K562 (cell line): ENCODE measurements around the gene BAZ2A. TPM values are rescaled to one million over a fixed set of nuclear protein-coding genes. Genes with fewer than 3 reads are reported as not detected.
A peak's percentile ranks its signal among the peaks of the same experiment; 100 is the strongest.

ENCODE experiments used
- CEBPB ChIP-seq: fragments of 450-650 bp; IDR thresholded peaks from 2 replicates; pipeline ENCODE4 v1.6.1; 2016; ENCODE audit warnings: missing genetic modification characterization, missing compliant biosample characterization
- CHD2 ChIP-seq: IDR thresholded peaks from 2 replicates; pipeline ENCODE4 v1.6.1; 2011; ENCODE audit warnings: low read depth, low read length
- DPF2 ChIP-seq: fragments of 450-650 bp; IDR thresholded peaks from 2 replicates; pipeline ENCODE4 v1.6.1; 2016
- EP300 ChIP-seq: IDR thresholded peaks from 2 replicates; pipeline ENCODE4 v1.6.1; 2012; ENCODE audit warnings: low read length, improper control_type of control experiment
- FUS ChIP-seq: fragments of 200-400 bp; formaldehyde crosslinking; optimal IDR thresholded peaks from 2 replicates; pipeline ENCODE3; 2017; ENCODE audit warnings: low read depth, low read length
- IRF2 ChIP-seq: sonication (generic); formaldehyde crosslinking; IDR thresholded peaks from 2 replicates; pipeline ENCODE4 v1.8.1; 2022; ENCODE audit warnings: mild to moderate bottlenecking, missing genetic modification reagents
- LARP7 ChIP-seq: fragments of 450-650 bp; IDR thresholded peaks from 2 replicates; pipeline ENCODE4 v1.6.1; 2016
- NEUROD1 ChIP-seq: fragments of 150-350 bp; IDR thresholded peaks from 2 replicates; pipeline ENCODE4 v1.6.1; 2014; ENCODE audit warnings: borderline replicate concordance, low read length, low read depth; ENCODE audit not compliant: partially characterized antibody
- PCBP2 ChIP-seq: fragments of 200-400 bp; formaldehyde crosslinking; IDR thresholded peaks from 2 replicates; pipeline ENCODE4 v1.6.1; 2018; ENCODE audit warnings: low read length, low read depth, mild to moderate bottlenecking, moderate library complexity; ENCODE audit not compliant: poor library complexity, severe bottlenecking
- PTBP1 ChIP-seq: fragments of 200-400 bp; formaldehyde crosslinking; IDR thresholded peaks from 2 replicates; pipeline ENCODE4 v1.6.1; 2017; ENCODE audit warnings: low read depth, low read length
- RCOR1 ChIP-seq, 2 experiments: IDR thresholded peaks; 2 replicates each; pipeline ENCODE4 v1.6.1; 2012; ENCODE audit warnings: low read depth in 2 of 2, low read length in 2 of 2, borderline replicate concordance in 1 of 2, improper control_type of control experiment in 1 of 2
- SPI1 ChIP-seq: IDR thresholded peaks from 2 replicates; pipeline ENCODE4 v1.6.1; 2011; ENCODE audit warnings: low read depth, low read length, control low read depth, borderline replicate concordance
- ZNF282 ChIP-seq: sonication (generic); formaldehyde crosslinking; IDR thresholded peaks from 2 replicates; pipeline ENCODE4 v1.8.1; 2023; ENCODE audit warnings: missing genetic modification reagents
- ZNF766 ChIP-seq: fragments of 200-800 bp; sonication (Bioruptor generic); conservative IDR thresholded peaks from 2 replicates; pipeline ENCODE4 v1.6.1; 2016; ENCODE audit warnings: missing genetic modification characterization, missing compliant biosample characterization
- polyA plus RNA-seq, 8 experiments: library from polyadenylated mRNA; depleted of rRNA in 4 of 8; stranded (reverse) in 5 of 8; unstranded in 3 of 8; fragments of >200 nt; fragmentation: Nextera tagmentation in 2 of 8; fragmentation: Illumina TruSeq in 1 of 8; extraction: Ambion mirVana in 2 of 8; extraction: Trizol in 1 of 8; gene quantifications; 2 replicates each; pipeline versions ENCODE4 v1.2.1 to v1.2.3, GENCODE V29; 2011 to 2014; ENCODE audit warnings: inconsistent platforms in 1 of 8, missing spikeins in 1 of 8
- total RNA-seq, 7 experiments: library from RNA; depleted of rRNA in 6 of 7; stranded (reverse); fragments of >200 nt in 6 of 7; fragmentation: Illumina TruSeq in 2 of 7; extraction: Trizol in 2 of 7; gene quantifications; 2 replicates each; pipeline versions ENCODE4 v1.2.1 to v1.2.3, GENCODE V29; 2011 to 2021; ENCODE audit warnings: low replicate concordance in 1 of 7
- TF ChIP-seq, protein P1 (sequence below), 2 experiments: IDR thresholded peaks; 2 replicates each; pipeline ENCODE4 v1.6.1; 2012; ENCODE audit warnings: improper control_type of control experiment in 2 of 2, low read depth in 2 of 2, low read length in 2 of 2, borderline replicate concordance in 1 of 2
- TF ChIP-seq, protein P2 (sequence below): fragments of 250-450 bp; sonication (Bioruptor Pico); IDR thresholded peaks from 2 replicates; pipeline ENCODE4 v1.8.0; 2022; ENCODE audit warnings: inconsistent platforms, mild to moderate bottlenecking, moderate library complexity, borderline replicate concordance
- TF ChIP-seq, protein P3 (sequence below): IDR thresholded peaks from 2 replicates; pipeline ENCODE4 v1.6.1; 2011; ENCODE audit not compliant: insufficient read length; ENCODE audit errors: extremely low read depth
- TF ChIP-seq, protein P4 (sequence below), 2 experiments: fragments of 200-800 bp in 1 of 2; sonication (Bioruptor generic) in 1 of 2; sonication (generic) in 1 of 2; formaldehyde crosslinking in 1 of 2; IDR thresholded peaks in 1 of 2; conservative IDR thresholded peaks in 1 of 2; 2 replicates each; pipeline versions ENCODE4 v1.5.0 to v1.6.1; 2016 to 2020; ENCODE audit warnings: missing compliant biosample characterization in 1 of 2, missing genetic modification characterization in 1 of 2, missing genetic modification reagents in 1 of 2
- TF ChIP-seq, protein P5 (sequence below): sonication (generic); formaldehyde crosslinking; IDR thresholded peaks from 2 replicates; pipeline ENCODE4 v1.9.0; 2022; ENCODE audit warnings: mild to moderate bottlenecking, missing genetic modification reagents

Gene BAZ2A
- total and polyA plus RNA-seq, 9 of the 15 experiments (the other 6 are each of a cell fraction or from before 2014, with no cell fraction given) = 4.5 to 86.4 (median 26.2) TPM

DNA sequence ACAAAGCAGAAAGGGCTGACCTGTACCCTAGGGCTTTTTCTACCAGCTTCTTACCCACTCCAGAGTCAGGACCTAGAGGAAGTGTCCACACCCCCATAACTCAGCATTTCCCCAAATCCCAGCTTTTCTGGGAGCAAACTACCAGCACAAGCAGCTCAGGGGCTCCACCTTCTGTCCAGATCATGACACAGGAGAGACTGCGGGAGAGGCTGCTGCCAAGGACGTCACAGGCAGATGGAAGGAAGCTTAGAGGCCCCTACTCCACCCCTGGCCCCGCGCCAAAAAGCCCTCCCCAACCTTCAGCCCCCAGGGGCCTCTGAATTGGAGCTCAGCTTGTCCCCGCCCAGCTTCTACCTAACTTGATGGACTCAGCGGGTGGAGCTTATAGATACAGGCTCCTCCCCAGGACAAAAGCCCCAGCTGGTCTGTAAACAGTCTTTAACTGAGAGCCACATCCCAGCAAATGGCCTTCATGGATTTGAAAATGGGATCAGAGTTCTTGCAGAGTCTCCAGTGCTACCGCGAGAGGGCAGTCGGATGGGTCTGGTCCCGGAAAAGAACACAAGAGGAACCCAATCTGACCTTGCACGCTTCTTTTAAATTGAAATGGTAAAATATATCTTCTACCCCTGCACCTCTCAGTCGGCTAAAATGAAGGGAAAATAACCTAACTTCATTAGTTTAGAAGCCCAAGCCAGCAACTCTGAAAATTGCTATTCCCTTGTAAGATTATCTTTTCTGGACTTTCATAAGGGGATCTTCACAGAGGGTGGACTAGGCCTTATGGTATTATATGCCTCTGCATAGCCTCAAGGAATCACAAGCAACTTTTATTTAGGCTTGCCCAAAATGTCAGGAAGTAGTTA is 6.8 kb upstream of the BAZ2A start (continued):
- TF ChIP-seq, protein P1, sequence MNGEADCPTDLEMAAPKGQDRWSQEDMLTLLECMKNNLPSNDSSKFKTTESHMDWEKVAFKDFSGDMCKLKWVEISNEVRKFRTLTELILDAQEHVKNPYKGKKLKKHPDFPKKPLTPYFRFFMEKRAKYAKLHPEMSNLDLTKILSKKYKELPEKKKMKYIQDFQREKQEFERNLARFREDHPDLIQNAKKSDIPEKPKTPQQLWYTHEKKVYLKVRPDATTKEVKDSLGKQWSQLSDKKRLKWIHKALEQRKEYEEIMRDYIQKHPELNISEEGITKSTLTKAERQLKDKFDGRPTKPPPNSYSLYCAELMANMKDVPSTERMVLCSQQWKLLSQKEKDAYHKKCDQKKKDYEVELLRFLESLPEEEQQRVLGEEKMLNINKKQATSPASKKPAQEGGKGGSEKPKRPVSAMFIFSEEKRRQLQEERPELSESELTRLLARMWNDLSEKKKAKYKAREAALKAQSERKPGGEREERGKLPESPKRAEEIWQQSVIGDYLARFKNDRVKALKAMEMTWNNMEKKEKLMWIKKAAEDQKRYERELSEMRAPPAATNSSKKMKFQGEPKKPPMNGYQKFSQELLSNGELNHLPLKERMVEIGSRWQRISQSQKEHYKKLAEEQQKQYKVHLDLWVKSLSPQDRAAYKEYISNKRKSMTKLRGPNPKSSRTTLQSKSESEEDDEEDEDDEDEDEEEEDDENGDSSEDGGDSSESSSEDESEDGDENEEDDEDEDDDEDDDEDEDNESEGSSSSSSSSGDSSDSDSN (IDR thresholded peaks at IDR 0.05; ENCODE audit: borderline replicate concordance in 1 of 2, low read depth in 2 of 2, low read length in 2 of 2) = 0 out of 4 replicates have a peak, but pooled peaks of 1 of the 2 experiments have one; percentile 41
- TF ChIP-seq EP300 (peak; percentile 62), ZNF766 (CRISPR knock-in tag) (peak; percentile 79; the same call in 1 of the 2 replicates), NEUROD1 (peak; percentile 48), CEBPB (tag) (no peak), PTBP1 (no peak), SPI1 (peak; percentile 56), LARP7 (no peak), DPF2 (no peak; the same call in 1 of the 2 replicates), CHD2 (peak; percentile 82), IRF2 (CRISPR knock-in tag) (no peak), FUS (no peak), ZNF282 (CRISPR knock-in tag) (no peak), RCOR1 (IDR thresholded peaks at IDR 0.05; ENCODE audit: borderline replicate concordance in 1 of 2, low read depth in 2 of 2, low read length in 2 of 2) (peak in 1 of 2 experiments; percentile 35; a peak in 2 of 4 replicates), PCBP2 (no peak)
- TF ChIP-seq, protein P2, sequence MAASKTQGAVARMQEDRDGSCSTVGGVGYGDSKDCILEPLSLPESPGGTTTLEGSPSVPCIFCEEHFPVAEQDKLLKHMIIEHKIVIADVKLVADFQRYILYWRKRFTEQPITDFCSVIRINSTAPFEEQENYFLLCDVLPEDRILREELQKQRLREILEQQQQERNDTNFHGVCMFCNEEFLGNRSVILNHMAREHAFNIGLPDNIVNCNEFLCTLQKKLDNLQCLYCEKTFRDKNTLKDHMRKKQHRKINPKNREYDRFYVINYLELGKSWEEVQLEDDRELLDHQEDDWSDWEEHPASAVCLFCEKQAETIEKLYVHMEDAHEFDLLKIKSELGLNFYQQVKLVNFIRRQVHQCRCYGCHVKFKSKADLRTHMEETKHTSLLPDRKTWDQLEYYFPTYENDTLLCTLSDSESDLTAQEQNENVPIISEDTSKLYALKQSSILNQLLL = no peak
- TF ChIP-seq, protein P3, sequence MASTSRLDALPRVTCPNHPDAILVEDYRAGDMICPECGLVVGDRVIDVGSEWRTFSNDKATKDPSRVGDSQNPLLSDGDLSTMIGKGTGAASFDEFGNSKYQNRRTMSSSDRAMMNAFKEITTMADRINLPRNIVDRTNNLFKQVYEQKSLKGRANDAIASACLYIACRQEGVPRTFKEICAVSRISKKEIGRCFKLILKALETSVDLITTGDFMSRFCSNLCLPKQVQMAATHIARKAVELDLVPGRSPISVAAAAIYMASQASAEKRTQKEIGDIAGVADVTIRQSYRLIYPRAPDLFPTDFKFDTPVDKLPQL = no peak
- TF ChIP-seq, protein P4, sequence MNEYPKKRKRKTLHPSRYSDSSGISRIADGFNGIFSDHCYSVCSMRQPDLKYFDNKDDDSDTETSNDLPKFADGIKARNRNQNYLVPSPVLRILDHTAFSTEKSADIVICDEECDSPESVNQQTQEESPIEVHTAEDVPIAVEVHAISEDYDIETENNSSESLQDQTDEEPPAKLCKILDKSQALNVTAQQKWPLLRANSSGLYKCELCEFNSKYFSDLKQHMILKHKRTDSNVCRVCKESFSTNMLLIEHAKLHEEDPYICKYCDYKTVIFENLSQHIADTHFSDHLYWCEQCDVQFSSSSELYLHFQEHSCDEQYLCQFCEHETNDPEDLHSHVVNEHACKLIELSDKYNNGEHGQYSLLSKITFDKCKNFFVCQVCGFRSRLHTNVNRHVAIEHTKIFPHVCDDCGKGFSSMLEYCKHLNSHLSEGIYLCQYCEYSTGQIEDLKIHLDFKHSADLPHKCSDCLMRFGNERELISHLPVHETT (CRISPR knock-in tag; conservative IDR thresholded peaks at IDR 0.05 in 1 of 2, IDR thresholded peaks at IDR 0.05 in 1 of 2) = peak in 1 of 2 experiments; percentile 78; a peak in 1 of 4 replicates
- TF ChIP-seq, protein P5, sequence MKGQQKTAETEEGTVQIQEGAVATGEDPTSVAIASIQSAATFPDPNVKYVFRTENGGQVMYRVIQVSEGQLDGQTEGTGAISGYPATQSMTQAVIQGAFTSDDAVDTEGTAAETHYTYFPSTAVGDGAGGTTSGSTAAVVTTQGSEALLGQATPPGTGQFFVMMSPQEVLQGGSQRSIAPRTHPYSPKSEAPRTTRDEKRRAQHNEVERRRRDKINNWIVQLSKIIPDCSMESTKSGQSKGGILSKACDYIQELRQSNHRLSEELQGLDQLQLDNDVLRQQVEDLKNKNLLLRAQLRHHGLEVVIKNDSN = no peak
